Spinal cord (tissue), 10 donors: Measurements from ENCODE around the gene CNEP1R1. TPM values are rescaled to one million over a fixed set of nuclear protein-coding genes. Genes with fewer than 3 reads are reported as not detected.

Experiments
- DNase-seq, 6 donors: peaks; one replicate each; pipeline versions ENCODE4 v3.0.0 to v3.0.0-alpha.2; 2013 to 2015; ENCODE audit warnings: low spot score in 6 of 6, low read depth in 4 of 6
- H3K27ac ChIP-seq: one replicate; pipeline ENCODE4 v1.5.1; 2013; ENCODE audit warnings: low read depth, low read length, control low read depth
- H3K27me3 ChIP-seq: one replicate; pipeline ENCODE4 v1.6.1; 2013; ENCODE audit warnings: low read length; ENCODE audit not compliant: control insufficient read depth, insufficient read depth
- H3K36me3 ChIP-seq: one replicate; pipeline ENCODE4 v1.6.1; 2013; ENCODE audit warnings: low read length; ENCODE audit not compliant: control insufficient read depth, insufficient read depth
- H3K4me1 ChIP-seq: one replicate; pipeline ENCODE4 v1.6.1; 2013; ENCODE audit warnings: low read length; ENCODE audit not compliant: control insufficient read depth, insufficient read depth
- H3K4me3 ChIP-seq: one replicate; pipeline ENCODE4 v1.5.1; 2013; ENCODE audit warnings: low read depth, low read length, control low read depth
- H3K9me3 ChIP-seq: one replicate; pipeline ENCODE4 v1.6.1; 2013; ENCODE audit warnings: low read length; ENCODE audit not compliant: control insufficient read depth, insufficient read depth
- WGBS: methylation state at CpG from one replicate; pipeline ENCODE4 v1.1.5; 2013; ENCODE audit warnings: missing lambda C conversion rate; ENCODE audit not compliant: insufficient coverage; 5-methylcytosine and 5-hydroxymethylcytosine counted together
- polyA plus RNA-seq, 2 donors: library from polyadenylated mRNA; unstranded; fragments of 120-200 nt; gene quantifications; one replicate each; pipeline ENCODE4 v1.2.1, GENCODE V29; 2013; ENCODE audit not compliant: insufficient read length in 2 of 2
- total RNA-seq, 2 donors: library from RNA; depleted of rRNA in 1 of 2; stranded (reverse); fragments of 120-200 nt in 1 of 2; fragments of >200 nt in 1 of 2; gene quantifications; one replicate each; pipeline versions ENCODE4 v1.2.3 to v1.2.4, GENCODE V29; 2013 to 2014
- donor health status: healthy.

CNEP1R1 gene
- total and polyA plus RNA-seq, 4 donors: 29.8 to 47.1 (median 34.1) TPM

DNA sequence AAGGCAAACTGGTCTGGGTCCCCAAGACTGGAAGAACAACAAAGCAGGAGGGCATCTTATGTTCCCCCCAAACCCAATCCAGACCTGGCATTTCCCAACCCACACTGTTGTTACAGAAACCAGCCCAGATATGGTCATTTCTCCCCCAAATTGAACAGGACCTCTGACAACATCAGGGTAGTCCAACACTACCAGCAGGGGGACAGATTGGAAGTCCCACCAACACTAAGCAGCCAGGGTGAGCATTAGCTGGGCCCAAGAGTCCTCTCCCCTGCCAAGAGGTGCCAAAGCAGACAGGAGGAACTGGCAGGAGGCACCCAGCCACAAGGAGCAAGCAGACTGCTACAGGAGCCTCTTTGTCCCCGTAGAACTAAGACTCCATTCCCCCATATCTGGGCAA, 29.3 kb upstream of the CNEP1R1 start:
- Histone ChIP-seq H3K36me3 (no peaks in the 10 kb centered on the region), H3K9me3 (no peaks in the 10 kb centered on the region), H3K4me1 (no peaks in the 10 kb centered on the region), H3K27me3 (no peaks in the 10 kb centered on the region), H3K27ac (no peak overlapping the region), H3K4me3 (no peak overlapping the region)
- no peak for DNase-seq
- WGBS: 83% methylated on average over 1 of the region's 1 CpG

DNA sequence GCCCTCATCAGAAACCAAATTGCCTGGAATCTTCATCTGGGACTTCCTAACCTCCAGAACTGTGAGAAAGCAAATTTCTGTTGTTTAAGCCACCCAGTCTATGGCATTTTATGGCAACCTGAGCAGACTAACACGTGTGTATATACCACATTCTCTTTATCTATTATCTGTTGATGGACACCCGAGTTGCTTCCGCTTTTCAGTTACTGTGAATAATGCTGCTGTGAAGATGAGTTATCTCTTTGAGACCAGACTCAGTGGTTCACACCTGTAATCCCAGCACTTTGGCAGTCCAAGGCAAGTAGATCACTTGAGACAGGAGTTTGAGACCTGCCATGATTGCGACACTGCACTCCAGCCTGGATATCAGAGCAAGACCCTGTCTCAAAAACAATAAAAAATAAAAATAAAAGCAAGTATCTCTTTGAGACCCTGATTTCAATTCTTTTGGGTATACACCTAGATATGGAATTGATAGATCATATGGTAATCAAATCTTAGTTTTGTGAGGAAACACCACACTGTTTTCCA, 27.2 kb upstream of the CNEP1R1 start:
- no peaks in the 10 kb centered on the region for H3K9me3 ChIP-seq
- WGBS: no CpG with 5 or more reads among the region's 4 CpGs

DNA sequence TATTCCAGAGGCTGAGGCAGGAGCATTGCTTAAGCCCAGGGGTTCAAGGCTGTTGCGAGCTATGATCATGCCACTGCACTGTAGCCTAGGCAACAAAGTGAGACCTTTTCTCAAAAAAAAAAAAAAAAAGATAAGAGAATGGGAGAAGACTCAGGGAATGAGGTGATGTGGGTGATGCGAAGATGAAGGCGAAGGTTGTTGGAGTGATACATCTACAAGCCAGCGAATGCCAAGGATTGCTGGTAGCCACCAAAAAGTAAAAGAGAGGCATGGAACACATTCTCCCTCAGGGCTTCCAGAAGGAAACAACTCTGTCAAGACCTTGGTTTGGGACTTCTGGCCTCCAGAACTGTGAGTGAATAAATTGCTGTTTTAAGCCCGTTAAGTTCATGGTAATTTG, 26.0 kb upstream of the CNEP1R1 start:
- 90% methylated on average over 2 of the region's 5 CpGs for WGBS
- DNase-seq: no peak
- H3K27ac ChIP-seq: no peak overlapping the region
- no peaks in the 10 kb centered on the region for H3K9me3 ChIP-seq
- no peak overlapping the region for H3K4me3 ChIP-seq
- no peaks in the 10 kb centered on the region for H3K36me3 ChIP-seq
- no peaks in the 10 kb centered on the region for H3K4me1 ChIP-seq
- H3K27me3 ChIP-seq: no peaks in the 10 kb centered on the region

More for the DNA sequence above, 27.2 kb upstream of the CNEP1R1 start:
- no peaks in the 10 kb centered on the region for H3K4me1 ChIP-seq
- H3K27me3 ChIP-seq: no peaks in the 10 kb centered on the region
- no peak overlapping the region for H3K27ac ChIP-seq
- H3K36me3 ChIP-seq: no peaks in the 10 kb centered on the region
- no peak for DNase-seq
- no peak overlapping the region for H3K4me3 ChIP-seq

DNA sequence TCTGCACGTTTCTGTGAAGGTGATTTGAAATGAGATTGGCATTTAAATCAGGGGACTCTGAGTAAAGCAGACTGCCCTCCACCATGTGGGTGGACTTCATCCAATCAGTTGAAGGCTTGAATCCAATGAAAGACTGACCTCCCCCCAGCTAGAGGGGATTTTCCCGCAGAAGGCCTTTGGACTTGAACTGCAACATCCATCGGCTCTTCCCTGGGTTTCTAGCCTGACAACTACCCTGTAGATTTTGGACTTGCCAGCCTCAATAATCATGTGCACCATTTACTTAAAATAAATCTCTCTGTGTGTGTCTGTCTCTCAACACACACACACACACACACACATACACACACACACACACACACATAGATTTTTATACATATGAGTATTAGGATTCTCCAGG, 23.9 kb upstream of the CNEP1R1 start:
- Histone ChIP-seq H3K9me3 (no peaks in the 10 kb centered on the region), H3K36me3 (no peaks in the 10 kb centered on the region), H3K4me3 (no peak overlapping the region), H3K27ac (no peak overlapping the region), H3K27me3 (no peaks in the 10 kb centered on the region), H3K4me1 (no peaks in the 10 kb centered on the region)
- 67% methylated on average over 1 of the region's 3 CpGs for WGBS
- no peak for DNase-seq

DNA sequence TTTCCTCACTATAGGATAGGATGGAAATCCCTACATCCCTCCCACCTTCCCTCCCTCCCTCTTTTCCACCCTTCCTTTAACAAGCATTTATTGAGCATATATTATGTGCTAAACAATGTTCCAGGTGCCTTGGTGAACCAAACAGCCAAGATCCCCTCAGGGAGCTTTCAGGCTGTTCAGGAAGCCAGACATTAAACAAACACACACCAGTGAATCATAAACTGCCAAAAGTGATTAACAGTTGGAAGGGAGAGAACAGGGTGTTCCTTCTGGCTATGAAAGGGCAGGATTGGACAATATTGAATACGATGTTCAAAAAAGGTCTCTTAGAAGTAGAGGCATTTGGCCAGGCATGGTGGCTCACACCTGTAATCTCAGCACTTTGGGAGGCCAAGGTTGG, 22.8 kb upstream of the CNEP1R1 start:
- Histone ChIP-seq H3K36me3 (no peaks in the 10 kb centered on the region), H3K4me3 (no peak overlapping the region), H3K27ac (no peak overlapping the region), H3K4me1 (no peaks in the 10 kb centered on the region), H3K9me3 (no peaks in the 10 kb centered on the region), H3K27me3 (no peaks in the 10 kb centered on the region)
- DNase-seq: no peak
- 100% methylated on average over 1 of the region's 1 CpG for WGBS

DNA sequence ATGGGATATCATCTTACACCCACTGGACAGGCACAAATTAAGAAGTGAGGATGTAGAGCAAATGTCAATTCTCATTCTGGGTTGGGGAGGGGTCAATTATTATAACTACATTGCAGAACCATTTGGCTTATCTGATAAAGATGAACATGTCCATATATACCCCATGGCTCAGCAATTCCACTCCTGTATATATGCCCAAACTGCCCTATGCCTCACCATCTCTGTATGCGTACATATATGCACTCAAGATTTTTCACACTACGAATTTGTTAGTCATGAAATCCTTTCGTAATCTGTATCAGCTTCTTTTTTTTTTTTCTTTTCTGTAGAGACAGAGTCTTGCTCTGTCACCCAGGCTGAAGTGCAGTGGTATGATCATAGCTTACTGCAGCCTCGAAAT, 20.8 kb upstream of the CNEP1R1 start:
- no peak overlapping the region for H3K4me3 ChIP-seq
- H3K9me3 ChIP-seq: no peaks in the 10 kb centered on the region
- H3K27ac ChIP-seq: no peak overlapping the region
- H3K36me3 ChIP-seq: no peaks in the 10 kb centered on the region
- DNase-seq: no peak
- 98% methylated on average over 4 of the region's 4 CpGs for WGBS
- no peaks in the 10 kb centered on the region for H3K27me3 ChIP-seq
- H3K4me1 ChIP-seq: no peaks in the 10 kb centered on the region

DNA sequence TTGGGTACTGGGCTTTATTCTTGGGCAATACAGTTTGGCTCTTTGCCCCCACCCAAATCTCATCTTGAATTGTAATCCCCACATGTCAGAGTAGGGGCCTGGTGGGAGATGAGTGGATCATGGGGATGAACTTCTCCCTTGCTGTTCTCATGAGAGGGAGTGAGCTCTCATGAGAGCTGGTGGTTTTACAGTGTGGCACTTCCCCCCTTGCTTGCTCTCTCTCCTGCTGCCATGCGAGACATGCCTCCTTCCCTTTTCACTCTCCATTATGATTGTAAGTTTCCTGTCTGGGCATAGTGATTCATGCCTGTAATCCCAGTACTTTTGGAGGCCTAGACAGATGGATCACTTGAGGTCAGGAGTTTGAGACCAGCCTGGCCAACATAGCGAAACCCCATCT, 18.1 kb upstream of the CNEP1R1 start:
- H3K27ac ChIP-seq: no peak overlapping the region
- H3K9me3 ChIP-seq: no peaks in the 10 kb centered on the region
- no peak overlapping the region for H3K4me3 ChIP-seq
- no peaks in the 10 kb centered on the region for H3K36me3 ChIP-seq
- DNase-seq: no peak
- 80% methylated on average over 1 of the region's 2 CpGs for WGBS
- H3K4me1 ChIP-seq: no peaks in the 10 kb centered on the region
- no peaks in the 10 kb centered on the region for H3K27me3 ChIP-seq

DNA sequence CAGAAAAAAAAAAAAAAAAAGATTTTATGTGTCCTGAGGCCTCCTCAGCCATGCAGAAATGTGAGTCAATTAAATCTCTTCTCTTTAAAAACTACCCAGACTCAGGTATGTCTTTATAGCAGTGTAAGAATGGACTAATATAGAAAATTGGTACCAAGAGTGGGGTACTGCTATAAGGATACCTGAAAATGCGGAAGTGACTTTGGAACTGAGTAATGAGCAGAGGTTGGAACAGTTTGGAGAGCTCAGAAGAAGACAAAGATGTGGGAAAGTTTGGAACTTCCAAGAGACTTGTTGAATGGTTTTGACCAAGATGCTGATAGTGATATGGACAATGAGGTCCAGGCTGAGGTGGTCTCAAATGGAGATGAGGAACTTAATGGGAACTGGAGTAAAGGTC, 17.3 kb upstream of the CNEP1R1 start:
- H3K4me1 ChIP-seq: no peaks in the 10 kb centered on the region
- no peaks in the 10 kb centered on the region for H3K36me3 ChIP-seq
- no peak for DNase-seq
- H3K9me3 ChIP-seq: no peaks in the 10 kb centered on the region
- no peak overlapping the region for H3K4me3 ChIP-seq
- H3K27me3 ChIP-seq: no peaks in the 10 kb centered on the region
- no peak overlapping the region for H3K27ac ChIP-seq
- 94% methylated on average over 1 of the region's 1 CpG for WGBS

DNA sequence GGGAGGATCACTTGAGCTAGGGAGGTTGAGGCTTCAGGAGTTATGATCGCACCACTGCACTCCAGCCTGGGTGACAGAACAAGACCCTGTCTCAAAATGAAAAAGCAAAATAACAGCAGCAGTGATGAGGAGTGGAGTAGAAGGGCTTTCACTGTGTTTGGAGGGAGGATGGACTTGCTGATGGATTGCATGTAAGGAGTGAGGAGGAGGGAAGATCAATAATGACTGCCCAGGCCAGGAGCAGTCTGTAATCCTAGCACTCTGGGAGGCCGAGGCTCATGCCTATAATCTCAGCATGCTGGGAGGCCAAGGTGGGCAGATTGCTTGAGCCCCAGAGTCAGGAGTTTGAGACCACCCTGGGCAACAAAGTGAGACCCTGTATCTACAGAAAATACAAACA, 14.8 kb upstream of the CNEP1R1 start:
- no peaks in the 10 kb centered on the region for H3K36me3 ChIP-seq
- DNase-seq: no peak
- no peak overlapping the region for H3K4me3 ChIP-seq
- H3K4me1 ChIP-seq: no peaks in the 10 kb centered on the region
- H3K9me3 ChIP-seq: no peaks in the 10 kb centered on the region
- H3K27ac ChIP-seq: no peak overlapping the region
- 70% methylated on average over 2 of the region's 2 CpGs for WGBS
- no peaks in the 10 kb centered on the region for H3K27me3 ChIP-seq

DNA sequence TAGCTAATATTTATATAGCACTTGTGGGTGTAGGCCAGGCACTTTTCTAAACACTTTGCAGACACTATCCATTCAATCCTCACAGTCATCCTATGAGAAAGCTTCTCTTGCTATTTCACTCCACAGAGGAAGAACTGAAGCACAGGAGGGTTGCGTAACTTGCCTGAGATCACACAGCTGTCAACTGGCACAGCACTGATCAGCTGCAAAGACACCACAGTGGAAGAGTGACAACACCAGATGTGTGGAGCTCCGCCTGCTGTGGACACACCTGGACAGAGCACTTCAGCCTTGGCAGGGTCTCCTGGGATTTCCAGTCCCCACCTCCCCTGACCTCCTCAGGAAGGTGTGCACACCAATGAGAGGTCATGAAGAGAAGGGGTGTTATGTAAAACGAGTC, 13.3 kb upstream of the CNEP1R1 start:
- H3K9me3 ChIP-seq: no peaks in the 10 kb centered on the region
- WGBS: 90% methylated on average over 2 of the region's 3 CpGs
- H3K4me1 ChIP-seq: no peaks in the 10 kb centered on the region
- DNase-seq: no peak
- no peak overlapping the region for H3K4me3 ChIP-seq
- no peak overlapping the region for H3K27ac ChIP-seq
- no peaks in the 10 kb centered on the region for H3K36me3 ChIP-seq
- H3K27me3 ChIP-seq: no peaks in the 10 kb centered on the region
